ENCODE results near the gene GRN. TPM values are rescaled to one million over a fixed set of nuclear protein-coding genes. Genes with fewer than 3 reads are reported as not detected.

The GRN gene
- total RNA-seq, 4 donors from 2014 or later: 159 to 223 (median 188) TPM

- H3K4me3 ChIP-seq: no peak overlapping the region
- DNase-seq (ENCODE audit: low spot score in 2 of 2): no peak
- no peaks in the 10 kb centered on the region for H3K27me3 ChIP-seq
- H3K36me3 ChIP-seq: peaks cover 0 to 68% (median 0%) of the 10 kb centered on the region in 3 donors
- WGBS, 2 donors: 87 to 94% methylated on average over 8 of the region's 8 CpGs
- H3K9me3 ChIP-seq: no peaks in the 10 kb centered on the region
- H3K4me1 ChIP-seq: no peaks in the 10 kb centered on the region
- no peak overlapping the region for H3K27ac ChIP-seq
- TF ChIP-seq EP300 (IDR thresholded peaks at IDR 0.05) (peak in 1 of 2 donors; percentile 7), POLR2A (IDR thresholded peaks at IDR 0.05) (no peak)
Observed at GRCh38 chr17:44397479-44398440, 52.7 kb downstream of the GRN start.

DNA sequence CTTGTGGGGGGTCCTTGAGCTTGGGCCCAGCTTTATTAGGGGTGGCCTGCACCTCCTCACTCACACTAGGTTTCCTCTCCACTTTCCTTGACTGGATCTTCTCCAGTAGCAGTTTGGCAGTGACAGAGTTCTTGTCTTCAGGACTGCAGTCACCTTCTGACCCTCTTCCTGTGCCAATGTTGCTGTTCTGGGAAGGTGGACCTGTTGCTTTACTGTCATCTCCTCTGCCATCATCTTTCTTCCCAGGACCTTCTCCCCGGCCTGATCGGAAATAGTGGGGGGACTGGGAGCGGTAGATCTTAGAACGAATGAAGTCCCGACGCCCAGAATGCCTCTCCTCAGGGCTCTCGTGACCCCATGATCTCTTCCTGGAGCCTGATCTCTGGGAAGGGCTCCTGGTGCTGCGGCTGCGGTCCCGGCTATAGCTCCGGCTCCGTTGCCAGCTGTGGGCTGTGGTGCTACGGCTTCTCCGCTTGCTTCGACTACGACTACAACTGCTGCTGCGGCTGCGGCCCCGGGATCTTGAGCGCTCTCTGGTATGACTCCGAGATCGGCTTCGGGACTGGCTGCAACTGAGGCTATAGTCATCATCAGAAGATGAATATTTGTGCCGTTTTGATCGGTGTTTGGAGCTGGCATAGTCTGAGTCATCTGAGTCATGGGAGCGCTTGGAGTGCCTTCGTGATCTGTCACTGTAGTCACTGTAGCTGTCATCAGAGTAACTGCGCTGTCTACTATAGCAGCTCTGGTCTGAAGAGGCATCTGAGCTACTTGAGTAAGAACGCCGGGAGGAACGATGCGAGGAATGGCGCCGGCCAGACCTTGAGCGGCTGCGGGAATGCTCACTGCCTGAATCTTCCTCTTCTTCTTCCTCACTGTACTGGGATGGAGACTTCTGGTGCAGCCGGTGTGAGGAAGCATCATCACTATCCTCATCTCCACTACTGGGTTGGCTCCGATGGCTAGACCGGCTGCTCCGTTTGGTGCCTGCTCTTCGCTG, 53.9 kb downstream of the GRN start:
- H3K9me3 ChIP-seq: no peaks in the 10 kb centered on the region

GRCh38 chr17:44400226-44400847, 55.2 kb downstream of the GRN start:
- H3K4me1 ChIP-seq: no peaks in the 10 kb centered on the region
- H3K36me3 ChIP-seq: peaks cover 0 to 90% (median 0%) of the 10 kb centered on the region in 3 donors
- no peak for TF ChIP-seq POLR2A (IDR thresholded peaks at IDR 0.05)
- TF ChIP-seq, protein P1, sequence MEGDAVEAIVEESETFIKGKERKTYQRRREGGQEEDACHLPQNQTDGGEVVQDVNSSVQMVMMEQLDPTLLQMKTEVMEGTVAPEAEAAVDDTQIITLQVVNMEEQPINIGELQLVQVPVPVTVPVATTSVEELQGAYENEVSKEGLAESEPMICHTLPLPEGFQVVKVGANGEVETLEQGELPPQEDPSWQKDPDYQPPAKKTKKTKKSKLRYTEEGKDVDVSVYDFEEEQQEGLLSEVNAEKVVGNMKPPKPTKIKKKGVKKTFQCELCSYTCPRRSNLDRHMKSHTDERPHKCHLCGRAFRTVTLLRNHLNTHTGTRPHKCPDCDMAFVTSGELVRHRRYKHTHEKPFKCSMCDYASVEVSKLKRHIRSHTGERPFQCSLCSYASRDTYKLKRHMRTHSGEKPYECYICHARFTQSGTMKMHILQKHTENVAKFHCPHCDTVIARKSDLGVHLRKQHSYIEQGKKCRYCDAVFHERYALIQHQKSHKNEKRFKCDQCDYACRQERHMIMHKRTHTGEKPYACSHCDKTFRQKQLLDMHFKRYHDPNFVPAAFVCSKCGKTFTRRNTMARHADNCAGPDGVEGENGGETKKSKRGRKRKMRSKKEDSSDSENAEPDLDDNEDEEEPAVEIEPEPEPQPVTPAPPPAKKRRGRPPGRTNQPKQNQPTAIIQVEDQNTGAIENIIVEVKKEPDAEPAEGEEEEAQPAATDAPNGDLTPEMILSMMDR (IDR thresholded peaks at IDR 0.05): peak in 4 of 5 experiments; percentile 21 to 38 (median 30)
- WGBS, 2 donors: 63 to 78% methylated on average over 3 of the region's 3 CpGs
- DNase-seq (ENCODE audit: low spot score in 2 of 2): no peak
- H3K27ac ChIP-seq: no peak overlapping the region
- H3K4me3 ChIP-seq: no peak overlapping the region
- H3K9me3 ChIP-seq: no peaks in the 10 kb centered on the region
- no peaks in the 10 kb centered on the region for H3K27me3 ChIP-seq

More for the DNA sequence above, 53.9 kb downstream of the GRN start:
- H3K4me1 ChIP-seq: no peaks in the 10 kb centered on the region
- H3K27me3 ChIP-seq: no peaks in the 10 kb centered on the region
- H3K4me3 ChIP-seq: no peak overlapping the region
- no peak overlapping the region for H3K27ac ChIP-seq
- TF ChIP-seq EP300 (IDR thresholded peaks at IDR 0.05) (no peak), POLR2A (IDR thresholded peaks at IDR 0.05) (no peak)
- TF ChIP-seq, protein P1 (IDR thresholded peaks at IDR 0.05): no peak
- DNase-seq (ENCODE audit: low spot score in 2 of 2): no peak
- 92 to 96% methylated on average over 41 of the region's 41 CpGs for WGBS, 2 donors
- H3K36me3 ChIP-seq: peaks cover 0 to 80% (median 0%) of the 10 kb centered on the region in 3 donors

Small RNA genes within 50 kb of the gene (small RNA-seq; reads per million reads assigned to genes)
- gene RF00012 (not detected), gene RNU6-453P (not detected)

Other genes starting within 250 kb of the GRN start
- 100 to 1,000 TPM in 3 of 4 donors, 10 to 100 TPM in 1; 99.8 to 201 (median 125) TPM for gene HDAC5, start 221.7 kb upstream of the GRN start, total RNA-seq
- 1 to 10 TPM; 1.5 to 2.7 (median 2.1) TPM for gene HROB, start 203.4 kb upstream of the GRN start, total RNA-seq
- gene ASB16, start 174.6 kb upstream of the GRN start, total RNA-seq: 1 to 10 TPM in 1 of 4 donors, not detected in 3; 2.7 TPM
- gene TMUB2, start 158.3 kb upstream of the GRN start, total RNA-seq: 10 to 100 TPM; 28.6 to 41.2 (median 35.6) TPM
- 10 to 100 TPM; 40.9 to 60.4 (median 52.7) TPM for gene ATXN7L3, start 145.4 kb upstream of the GRN start, total RNA-seq
- 10 to 100 TPM; 65.7 to 71.9 (median 69.3) TPM for gene UBTF, start 125.6 kb upstream of the GRN start, total RNA-seq
- gene SLC4A1, start 77.2 kb upstream of the GRN start, total RNA-seq: under 1 TPM in 1 of 4 donors, not detected in 3; 0.21 TPM
- not detected for gene RUNDC3A, start 36.7 kb upstream of the GRN start, total RNA-seq
- gene SLC25A39, start 20.5 kb upstream of the GRN start, total RNA-seq: 10 to 100 TPM; 51.3 to 99.0 (median 70.9) TPM
- gene FAM171A2, start 18.6 kb downstream of the GRN start, total RNA-seq: 1 to 10 TPM; 1.0 to 8.1 (median 5.2) TPM
- 1 to 10 TPM; 1.5 to 3.0 (median 2.8) TPM for gene ITGA2B, start 44.3 kb downstream of the GRN start, total RNA-seq
- 10 to 100 TPM; 55.1 to 71.2 (median 59.8) TPM for gene GPATCH8, start 158.1 kb downstream of the GRN start, total RNA-seq
- gene FZD2, start 212.2 kb downstream of the GRN start, total RNA-seq: 10 to 100 TPM in 3 of 4 donors, 1 to 10 TPM in 1; 6.3 to 27.8 (median 16.2) TPM